OCI-LY7 (cell line): ENCODE data around the gene SLC12A3. TPM values are rescaled to one million over a fixed set of nuclear protein-coding genes. Genes with fewer than 3 reads are reported as not detected.

ENCODE experiments used
- BruUV-seq: library from RNA; stranded (reverse); fragments of 400-500 nt; replicated peaks from 2 replicates; lab custom pipeline; 2021; lab: Mats Ljungman, UMichigan
- CTCF ChIA-PET: fragments of 300-600 bp; sonication (Branson Sonifier 250); formaldehyde crosslinking; loops from one replicate; lab custom pipeline; 2022; ENCODE audit warnings: antibody characterized with exemption; ENCODE audit not compliant: unreplicated experiment; lab: Charles Lee
- POLR2A ChIA-PET: fragments of 300-600 bp; sonication (Branson Sonifier 250); formaldehyde crosslinking; loops from one replicate; lab custom pipeline; 2022; ENCODE audit warnings: antibody characterized with exemption; lab: Charles Lee
- DNase-seq: peaks from one replicate; pipeline ENCODE4 v3.0.0-alpha.2; 2015; ENCODE audit warnings: low spot score
- H2AFZ ChIP-seq: fragments of 200-600 bp; sonication (generic), shearing (Covaris generic); 2 replicates; pipeline ENCODE4 v1.6.1; 2014; ENCODE audit warnings: mild to moderate bottlenecking, antibody characterized with exemption, low read length, moderate library complexity
- H3K27ac ChIP-seq: fragments of 200-600 bp; sonication (generic); 2 replicates; pipeline ENCODE4 v1.5.1; 2014; ENCODE audit warnings: mixed run types, low read depth, mild to moderate bottlenecking, moderate library complexity, low read length, inconsistent platforms; ENCODE audit not compliant: poor library complexity, severe bottlenecking
- H3K36me3 ChIP-seq: fragments of 200-600 bp; sonication (generic); 2 replicates; pipeline ENCODE4 v1.6.1; 2014; ENCODE audit warnings: mild to moderate bottlenecking, antibody characterized with exemption, low read length, moderate library complexity, mixed read lengths; ENCODE audit not compliant: insufficient read depth
- H3K4me1 ChIP-seq: fragments of 200-600 bp; sonication (generic); 2 replicates; pipeline ENCODE4 v1.5.1; 2014; ENCODE audit warnings: mild to moderate bottlenecking, low read length; ENCODE audit not compliant: insufficient read depth, poor library complexity, severe bottlenecking
- H3K4me2 ChIP-seq: fragments of 200-600 bp; sonication (generic); 2 replicates; pipeline ENCODE4 v1.6.1; 2014; ENCODE audit warnings: mild to moderate bottlenecking, low read length
- H3K4me3 ChIP-seq: fragments of 200-600 bp; sonication (generic); 2 replicates; pipeline ENCODE4 v1.5.1; 2014; ENCODE audit warnings: mild to moderate bottlenecking, low read depth, low read length; ENCODE audit not compliant: poor library complexity, severe bottlenecking
- H3K79me2 ChIP-seq: fragments of 200-600 bp; sonication (generic); 2 replicates; pipeline ENCODE4 v1.6.1; 2016; ENCODE audit warnings: low read depth, mild to moderate bottlenecking, low read length, moderate library complexity, mixed read lengths; ENCODE audit not compliant: insufficient read depth
- H3K9me2 ChIP-seq: fragments of 200-600 bp; sonication (generic); 2 replicates; pipeline ENCODE4 v1.6.1; 2016; ENCODE audit warnings: mild to moderate bottlenecking, low read length, mixed read lengths; ENCODE audit not compliant: insufficient read depth
- H3K9me3 ChIP-seq: fragments of 200-600 bp; sonication (generic); 2 replicates; pipeline ENCODE4 v1.6.1; 2014; ENCODE audit warnings: mild to moderate bottlenecking, mixed run types, low read length, mixed read lengths
- H4K20me1 ChIP-seq: fragments of 200-600 bp; sonication (generic); 2 replicates; pipeline ENCODE4 v1.6.1; 2014; ENCODE audit warnings: mild to moderate bottlenecking, antibody characterized with exemption, low read length, moderate library complexity, mixed read lengths; ENCODE audit not compliant: insufficient read depth
- EZH2phosphoT487 ChIP-seq: fragments of 200-600 bp; sonication (generic); IDR thresholded peaks from 2 replicates; pipeline ENCODE4 v1.6.1; 2018; ENCODE audit warnings: low read depth, borderline replicate concordance, mild to moderate bottlenecking, mixed run types, antibody characterized with exemption, low read length, moderate library complexity, mixed read lengths
- intact Hi-C: fragments of 100-400 bp; cut with micrococcal nuclease; formaldehyde crosslinking; loops from one replicate; pipeline ENCODE4 v1.10.0; 2022; ENCODE audit not compliant: unreplicated experiment
- total RNA-seq, 2 experiments: library from RNA; depleted of rRNA in 1 of 2; stranded (reverse); fragments of >200 nt in 1 of 2; shearing (Covaris generic) in 1 of 2; gene quantifications; 2 replicates each; pipeline ENCODE4 v1.2.3, GENCODE V29; 2014 to 2022
- TF ChIP-seq, protein P1 (sequence below): fragments of 200-600 bp; sonication (generic); conservative IDR thresholded peaks from 2 replicates; pipeline ENCODE4 v1.5.1; 2014; ENCODE audit warnings: mild to moderate bottlenecking, antibody characterized with exemption, low read length, moderate library complexity, mixed read lengths

The SLC12A3 gene
- total RNA-seq, 2 experiments from 2014 or later, result 0.25 to 0.88 TPM

DNA sequence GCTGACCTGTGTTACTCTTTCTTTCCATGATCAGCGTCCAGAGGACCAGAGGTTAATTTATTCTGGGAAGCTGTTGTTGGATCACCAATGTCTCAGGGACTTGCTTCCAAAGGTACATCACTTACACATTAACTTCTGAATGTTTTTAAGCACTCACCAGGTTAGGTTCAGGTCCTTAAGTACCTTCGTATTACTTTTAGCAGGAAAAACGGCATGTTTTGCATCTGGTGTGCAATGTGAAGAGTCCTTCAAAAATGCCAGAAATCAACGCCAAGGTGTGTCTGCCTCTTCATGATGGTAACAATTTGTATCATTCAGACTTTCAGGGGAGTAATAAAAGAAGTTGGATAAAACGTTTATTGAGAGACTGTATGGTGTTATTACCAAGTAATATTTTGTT lies 70.2 kb downstream of the SLC12A3 start:
- DNase-seq, result no peak
- intact Hi-C loops, result no loop called here
- Histone ChIP-seq H3K4me1 (peaks cover 69% of the 10 kb centered on the region), H4K20me1 (peaks cover 59% of the 10 kb centered on the region), H3K27ac (peak overlapping the region; percentile 94), H3K9me3 (no peaks in the 10 kb centered on the region), H3K79me2 (peaks cover 83% of the 10 kb centered on the region), H3K4me3 (peak overlapping the region; percentile 95), H3K36me3 (peaks cover 82% of the 10 kb centered on the region), H2AFZ (no peak overlapping the region), H3K4me2 (peak overlapping the region; percentile 82), H3K9me2 (no peaks in the 10 kb centered on the region)
- CTCF ChIA-PET, result no interaction called here
- no peak for TF ChIP-seq EZH2phosphoT487
- TF ChIP-seq, protein P1, sequence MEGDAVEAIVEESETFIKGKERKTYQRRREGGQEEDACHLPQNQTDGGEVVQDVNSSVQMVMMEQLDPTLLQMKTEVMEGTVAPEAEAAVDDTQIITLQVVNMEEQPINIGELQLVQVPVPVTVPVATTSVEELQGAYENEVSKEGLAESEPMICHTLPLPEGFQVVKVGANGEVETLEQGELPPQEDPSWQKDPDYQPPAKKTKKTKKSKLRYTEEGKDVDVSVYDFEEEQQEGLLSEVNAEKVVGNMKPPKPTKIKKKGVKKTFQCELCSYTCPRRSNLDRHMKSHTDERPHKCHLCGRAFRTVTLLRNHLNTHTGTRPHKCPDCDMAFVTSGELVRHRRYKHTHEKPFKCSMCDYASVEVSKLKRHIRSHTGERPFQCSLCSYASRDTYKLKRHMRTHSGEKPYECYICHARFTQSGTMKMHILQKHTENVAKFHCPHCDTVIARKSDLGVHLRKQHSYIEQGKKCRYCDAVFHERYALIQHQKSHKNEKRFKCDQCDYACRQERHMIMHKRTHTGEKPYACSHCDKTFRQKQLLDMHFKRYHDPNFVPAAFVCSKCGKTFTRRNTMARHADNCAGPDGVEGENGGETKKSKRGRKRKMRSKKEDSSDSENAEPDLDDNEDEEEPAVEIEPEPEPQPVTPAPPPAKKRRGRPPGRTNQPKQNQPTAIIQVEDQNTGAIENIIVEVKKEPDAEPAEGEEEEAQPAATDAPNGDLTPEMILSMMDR, result no peak
- BruUV-seq, result no TSS peak
- POLR2A ChIA-PET, result interaction anchor here (9.8 kb wide), 1 partner anchor 19 kb away, joined by 256 read pairs; no protein-coding TSS in a partner anchor

DNA sequence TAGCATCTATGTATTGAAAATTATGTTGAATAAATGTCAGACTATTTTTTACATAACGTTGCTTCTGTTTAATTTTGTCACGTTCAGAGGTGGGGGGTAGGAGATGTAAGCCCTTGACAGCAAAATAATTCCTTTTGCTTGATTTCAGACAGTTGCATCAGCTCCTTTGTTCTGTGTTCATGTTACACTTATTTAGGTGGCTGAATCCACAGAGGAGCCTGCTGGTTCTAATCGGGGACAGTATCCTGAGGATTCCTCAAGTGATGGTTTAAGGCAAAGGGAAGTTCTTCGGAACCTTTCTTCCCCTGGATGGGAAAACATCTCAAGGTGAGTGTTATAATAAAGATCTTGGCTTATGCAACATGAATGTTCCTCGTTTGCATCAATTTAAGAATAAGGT lies 71.5 kb downstream of the SLC12A3 start:
- H3K36me3 ChIP-seq, result peaks cover 94% of the 10 kb centered on the region
- peaks cover 69% of the 10 kb centered on the region for H3K4me1 ChIP-seq
- ChIA-PET POLR2A (interaction anchor here (0.7 to 2.6 kb wide), 10 partner anchors 9 to 77 kb away, joined by 3 to 12 read pairs (median 6); no protein-coding TSS in a partner anchor), CTCF (no interaction called here)
- H3K4me2 ChIP-seq, result peak overlapping the region; percentile 82
- intact Hi-C loops, result no loop called here
- no TSS peak for BruUV-seq
- TF ChIP-seq EZH2phosphoT487, result no peak
- TF ChIP-seq, protein P1, result no peak
- H3K27ac ChIP-seq, result peak overlapping the region; percentile 21
- H3K9me2 ChIP-seq, result no peaks in the 10 kb centered on the region
- peaks cover 94% of the 10 kb centered on the region for H3K79me2 ChIP-seq
- no peak overlapping the region for H2AFZ ChIP-seq
- H3K9me3 ChIP-seq, result no peaks in the 10 kb centered on the region
- peak overlapping the region; percentile 95 for H3K4me3 ChIP-seq
- peaks cover 64% of the 10 kb centered on the region for H4K20me1 ChIP-seq
- DNase-seq, result no peak

DNA sequence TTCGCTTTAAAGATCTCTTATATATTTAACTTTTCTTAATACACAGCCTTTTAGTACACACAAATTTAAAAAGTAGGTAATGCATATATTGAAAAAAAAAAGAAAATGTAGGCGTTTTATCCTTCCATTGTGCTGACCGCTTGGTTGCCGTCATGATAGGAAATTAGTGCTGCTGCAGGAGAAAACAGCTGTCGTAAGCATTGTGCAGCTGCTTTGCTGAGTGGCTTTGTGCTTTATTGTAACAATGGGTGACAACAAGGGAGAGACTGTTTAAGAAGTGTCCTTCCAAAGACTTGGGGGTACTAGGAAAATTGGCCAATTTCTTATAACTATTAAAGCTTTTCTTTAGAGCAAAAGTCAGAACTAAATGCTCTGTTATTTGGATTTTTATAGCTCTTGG lies 71.9 kb downstream of the SLC12A3 start:
- no TSS peak for BruUV-seq
- peaks cover 64% of the 10 kb centered on the region for H4K20me1 ChIP-seq
- peaks cover 99% of the 10 kb centered on the region for H3K36me3 ChIP-seq
- H3K9me2 ChIP-seq, result no peaks in the 10 kb centered on the region
- no peak for DNase-seq
- no peaks in the 10 kb centered on the region for H3K9me3 ChIP-seq
- peak overlapping the region; percentile 21 for H3K27ac ChIP-seq
- TF ChIP-seq, protein P1, result no peak
- TF ChIP-seq EZH2phosphoT487, result no peak
- H2AFZ ChIP-seq, result no peak overlapping the region
- CTCF ChIA-PET, result no interaction called here
- POLR2A ChIA-PET, result interaction anchor here (0.6 to 2.6 kb wide), 14 partner anchors 9 to 600 kb away, joined by 3 to 12 read pairs (median 4); no protein-coding TSS in a partner anchor
- H3K4me2 ChIP-seq, result peak overlapping the region; percentile 82
- intact Hi-C loops, result no loop called here
- peaks cover 72% of the 10 kb centered on the region for H3K4me1 ChIP-seq
- H3K4me3 ChIP-seq, result peak overlapping the region; percentile 95
- H3K79me2 ChIP-seq, result peaks cover 98% of the 10 kb centered on the region
